Posterior vena cava (tissue), 2 donors: Measurements from ENCODE around the gene HSPG2. TPM values are rescaled to one million over a fixed set of nuclear protein-coding genes. Genes with fewer than 3 reads are reported as not detected.

Source experiments
- DNase-seq: peaks from one replicate; pipeline ENCODE4 v3.0.0-alpha.2; 2020; ENCODE audit warnings: low spot score
- intact Hi-C, 2 donors: fragments of 100-400 bp; cut with DNase I; formaldehyde crosslinking; loops; one replicate each; pipeline versions ENCODE4 v1.14.1 to v1.14.2; 2022 to 2023
- total RNA-seq, 2 donors: library from RNA; stranded (reverse); fragmentation: NEBNext Ultra II Directional; extraction: Animal tissue kit (Norgen Biotek cat#: 25700); gene quantifications; one replicate each; pipeline ENCODE4 v1.2.1, GENCODE V29; 2021
- donor health status: DM: yes; HTN: yes; CAD: no.
- donor health status: DM: yes; HTN: yes; CAD: no.

The HSPG2 gene
- total RNA-seq, 2 donors from 2014 or later = 682 to 919 TPM

DNA sequence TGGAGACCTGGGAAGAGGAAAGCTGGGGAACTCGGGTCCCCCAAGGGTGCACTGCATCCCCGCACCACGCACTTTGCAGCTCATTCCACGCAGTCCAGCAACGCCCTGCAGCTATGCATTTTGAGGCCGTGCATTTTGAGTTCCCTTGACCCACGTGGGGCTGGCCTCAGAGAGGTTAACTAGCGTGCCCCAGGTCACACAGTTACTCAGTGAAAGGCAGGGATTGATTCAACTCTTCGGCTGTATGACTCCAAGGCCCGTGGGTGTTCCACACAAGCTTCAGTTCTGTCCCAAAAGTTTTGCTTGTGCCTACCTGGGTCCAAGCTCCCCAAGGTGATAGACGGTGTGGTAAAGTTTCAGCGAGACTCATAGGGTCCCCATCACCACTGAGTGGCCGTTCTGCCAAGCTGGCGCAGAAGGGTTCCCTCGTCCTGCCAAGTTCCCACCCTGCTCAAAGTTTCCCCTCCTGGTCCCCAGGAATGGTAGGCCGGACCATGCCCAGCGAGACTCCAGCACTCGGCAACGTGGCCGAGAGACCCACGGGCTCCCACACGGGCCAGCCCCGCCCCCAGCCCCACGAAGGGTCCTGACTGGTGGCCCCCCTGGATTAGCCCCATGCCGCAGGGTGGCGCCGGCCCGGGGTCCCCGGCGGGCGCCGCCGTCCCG is 611 bp downstream of the HSPG2 start:
- DNase-seq = peak; percentile 88
- intact Hi-C loops = loop anchor here in 1 of 2 donors (5.0 kb wide), 1 partner anchor 34 kb away; no protein-coding TSS in a partner anchor

DNA sequence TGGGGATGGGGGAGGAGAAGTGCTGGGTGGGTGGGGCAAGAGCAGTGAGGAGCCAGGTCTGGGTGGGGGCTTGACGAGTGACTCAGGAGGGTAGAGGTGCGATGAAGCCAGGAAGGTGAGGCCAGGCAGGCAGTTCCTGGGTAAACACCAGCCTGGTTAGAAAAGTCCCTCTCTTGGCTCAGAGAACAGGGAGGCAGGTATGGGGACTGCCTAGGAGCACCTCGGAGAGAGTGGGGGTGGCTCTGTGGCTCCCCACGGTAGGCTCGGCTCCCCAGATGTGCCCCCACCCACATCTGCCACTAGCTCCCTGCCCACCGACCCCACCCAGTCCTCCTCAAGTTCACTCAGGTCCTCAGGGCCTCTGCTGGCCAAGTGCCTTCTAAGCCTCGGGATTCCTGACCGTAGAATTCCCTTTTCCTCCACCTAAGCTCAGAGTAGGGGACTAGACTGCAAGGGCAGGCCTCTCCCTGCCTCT is 1.2 kb downstream of the HSPG2 start:
- intact Hi-C loops = loop anchor here in 1 of 2 donors (5.0 kb wide), 1 partner anchor 34 kb away; no protein-coding TSS in a partner anchor
- DNase-seq = no peak

DNA sequence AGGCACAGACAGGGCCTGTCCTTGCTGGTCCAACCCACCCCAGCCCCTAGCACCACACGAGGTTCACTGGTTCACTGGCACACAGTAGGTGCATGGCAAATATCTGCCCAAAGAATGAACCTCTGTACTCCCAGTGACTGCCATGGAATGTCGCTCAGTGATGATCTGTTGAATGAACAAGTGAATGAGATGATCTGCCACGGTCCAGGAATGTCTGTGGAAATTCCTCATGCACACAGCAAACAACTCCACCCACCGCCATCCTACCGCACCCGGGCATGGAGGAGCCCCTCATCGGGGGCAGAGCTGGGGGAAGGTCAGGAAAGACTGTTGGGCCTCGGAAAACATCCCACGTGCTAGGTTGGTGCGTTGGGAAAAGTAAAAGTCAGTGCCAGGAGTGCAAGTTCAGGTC is 1.7 kb downstream of the HSPG2 start:
- intact Hi-C loops = loop anchor here in 1 of 2 donors (5.0 kb wide), 1 partner anchor 33 kb away; no protein-coding TSS in a partner anchor
- DNase-seq = no peak

DNA sequence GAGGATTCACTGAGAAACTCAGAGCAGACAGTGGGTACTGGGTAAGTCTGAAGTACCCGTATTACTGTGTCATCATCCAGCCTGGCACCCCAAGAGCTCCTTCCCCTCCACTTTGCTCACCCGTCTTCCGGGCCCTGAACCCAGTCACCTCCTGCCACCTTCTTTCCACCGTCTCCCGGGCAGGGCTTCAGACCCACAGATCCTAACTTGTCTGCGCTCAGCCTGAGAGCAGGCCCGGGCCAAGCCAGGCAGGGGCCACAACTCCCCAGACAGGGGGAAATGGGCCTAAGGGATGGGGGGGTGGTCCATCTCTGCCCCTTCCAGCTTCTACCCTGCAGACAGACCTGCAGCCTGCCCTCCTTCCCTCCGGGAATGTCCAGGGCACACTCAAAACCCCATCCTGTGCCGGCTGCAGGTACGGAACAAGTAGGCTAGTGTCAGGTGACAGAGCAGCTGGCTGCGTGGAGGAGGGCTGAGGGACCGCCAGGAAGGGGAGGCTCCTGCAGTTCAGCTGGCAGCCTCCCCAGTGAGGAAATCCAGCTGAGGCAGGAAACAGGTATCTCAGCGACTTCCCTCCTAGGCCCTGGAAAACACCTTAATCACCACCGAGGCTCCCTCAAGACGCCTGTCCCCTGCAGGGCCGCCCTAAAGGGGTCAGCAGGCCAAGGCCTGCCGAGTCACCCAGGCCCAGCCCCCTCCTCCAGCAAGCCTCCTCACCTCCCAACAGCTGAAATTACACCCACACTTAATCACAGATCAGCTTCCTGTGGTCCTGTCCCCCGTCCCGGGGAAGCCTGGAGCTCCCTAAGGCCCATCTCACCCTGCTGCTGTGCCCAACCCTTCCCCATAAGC is 3.5 kb downstream of the HSPG2 start:
- intact Hi-C loops = no loop called here
- DNase-seq = peak; percentile 87

DNA sequence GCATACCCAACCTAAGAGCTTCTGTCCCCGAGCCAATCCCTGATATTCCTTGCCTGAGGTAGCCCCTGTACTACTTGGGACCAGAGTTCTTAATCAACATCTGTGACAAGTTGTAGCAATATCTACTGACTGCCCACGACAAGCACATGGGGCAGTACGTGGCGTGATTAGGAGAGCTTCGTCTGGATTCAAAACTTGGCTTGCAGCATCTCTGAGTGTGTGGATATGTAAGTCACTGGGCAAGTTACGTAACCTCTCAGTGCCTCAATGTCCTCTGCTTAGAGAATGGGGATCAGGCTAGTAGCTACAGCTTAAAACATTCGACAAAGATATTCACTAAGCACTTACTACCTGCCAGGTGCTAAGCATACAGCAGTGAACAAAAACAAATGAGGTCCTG is 5.0 kb downstream of the HSPG2 start:
- DNase-seq = no peak
- intact Hi-C loops = no loop called here

DNA sequence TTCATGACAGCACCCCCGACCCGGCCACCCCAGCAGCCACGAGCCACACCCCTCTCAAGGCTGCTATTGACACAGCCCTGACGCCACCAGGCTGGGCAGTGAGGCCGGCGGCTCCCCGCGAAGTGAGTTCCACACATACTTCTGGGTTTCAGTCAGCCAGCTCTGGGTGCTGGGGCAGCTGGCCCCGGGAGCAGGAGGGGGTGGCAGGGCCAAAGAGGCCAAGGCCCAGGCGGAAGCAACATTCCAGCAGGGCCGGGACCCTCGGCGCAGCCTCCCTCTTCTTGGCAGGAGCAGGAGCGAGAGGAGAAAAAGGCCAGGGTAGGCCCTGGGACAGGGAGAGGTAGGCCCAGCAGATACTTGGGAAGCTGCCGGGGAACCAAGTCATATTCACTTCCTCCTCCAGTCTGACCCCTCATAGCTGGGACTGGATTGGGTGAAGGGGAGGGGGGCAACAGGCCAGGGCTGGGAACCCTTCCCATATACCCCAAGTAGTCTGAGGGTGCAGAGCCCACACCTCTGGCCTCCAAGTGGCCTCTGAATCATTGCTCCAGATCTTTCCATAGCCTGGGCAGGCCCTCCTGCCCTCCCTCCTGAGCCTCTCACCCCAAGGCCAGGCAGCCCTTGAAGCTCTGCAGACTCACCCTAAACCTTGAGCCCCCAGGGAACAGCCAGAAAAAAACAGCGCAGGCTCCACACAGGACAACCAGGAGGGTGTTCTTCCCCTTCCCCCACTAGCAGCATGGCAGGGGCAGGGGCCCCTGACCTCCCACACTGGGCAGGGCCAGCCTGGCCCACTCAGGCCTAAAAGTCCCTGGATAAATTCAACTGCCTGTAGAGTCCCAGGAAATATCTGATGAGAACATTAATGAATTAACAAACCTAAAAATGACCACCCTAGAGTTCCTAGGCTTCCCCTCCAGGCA is 5.7 kb downstream of the HSPG2 start:
- intact Hi-C loops = no loop called here
- peak; percentile 92 for DNase-seq

DNA sequence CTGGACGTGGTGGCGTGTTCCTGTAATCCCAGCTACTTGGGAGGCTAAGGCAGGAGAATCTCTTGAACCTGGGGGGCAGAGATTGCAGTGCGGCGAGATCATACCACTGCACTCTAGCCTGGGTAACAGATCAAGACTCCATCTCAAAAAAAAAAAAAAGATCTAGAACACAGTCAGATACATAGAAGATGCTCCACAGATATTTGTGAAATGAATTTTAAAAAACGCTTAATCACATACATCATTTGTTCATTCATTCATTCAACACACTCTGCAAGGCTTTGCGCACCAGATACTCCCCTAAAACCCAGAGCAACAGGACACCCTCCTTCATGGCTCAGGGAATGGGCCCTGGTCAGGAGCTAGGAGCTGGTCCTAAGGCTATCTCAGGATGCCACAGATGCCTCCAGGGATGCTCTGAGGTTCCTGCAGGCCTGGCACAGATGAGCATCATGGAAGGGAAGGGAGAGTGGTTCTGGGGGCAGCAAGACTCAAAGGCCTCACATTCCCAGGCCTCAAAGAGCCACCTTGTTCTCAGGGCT is 6.4 kb downstream of the HSPG2 start:
- intact Hi-C loops = no loop called here
- no peak for DNase-seq

DNA sequence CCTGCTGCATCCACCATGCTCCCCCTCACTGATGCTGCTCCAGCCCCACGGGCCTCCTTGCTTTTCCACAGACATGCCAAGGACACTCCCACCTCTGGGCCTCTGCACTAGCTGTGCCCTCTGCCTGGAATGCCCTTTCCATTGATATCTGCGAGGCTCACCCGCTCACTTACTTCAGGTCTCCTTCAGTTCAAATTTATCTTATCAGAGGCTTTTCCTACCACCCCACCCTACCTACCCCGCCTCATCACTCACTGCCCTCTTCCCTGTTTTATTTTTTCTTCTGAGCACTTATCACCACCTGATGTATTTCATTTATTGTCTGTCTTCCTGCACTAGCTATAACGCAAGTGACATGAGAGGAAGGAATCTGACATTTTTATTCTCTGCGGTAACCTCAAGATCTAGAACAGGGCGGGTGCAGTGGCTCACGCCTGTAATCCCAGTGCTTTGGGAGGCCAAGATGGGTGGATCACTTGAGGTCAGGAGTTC is 7.0 kb downstream of the HSPG2 start:
- DNase-seq = no peak
- intact Hi-C loops = no loop called here

DNA sequence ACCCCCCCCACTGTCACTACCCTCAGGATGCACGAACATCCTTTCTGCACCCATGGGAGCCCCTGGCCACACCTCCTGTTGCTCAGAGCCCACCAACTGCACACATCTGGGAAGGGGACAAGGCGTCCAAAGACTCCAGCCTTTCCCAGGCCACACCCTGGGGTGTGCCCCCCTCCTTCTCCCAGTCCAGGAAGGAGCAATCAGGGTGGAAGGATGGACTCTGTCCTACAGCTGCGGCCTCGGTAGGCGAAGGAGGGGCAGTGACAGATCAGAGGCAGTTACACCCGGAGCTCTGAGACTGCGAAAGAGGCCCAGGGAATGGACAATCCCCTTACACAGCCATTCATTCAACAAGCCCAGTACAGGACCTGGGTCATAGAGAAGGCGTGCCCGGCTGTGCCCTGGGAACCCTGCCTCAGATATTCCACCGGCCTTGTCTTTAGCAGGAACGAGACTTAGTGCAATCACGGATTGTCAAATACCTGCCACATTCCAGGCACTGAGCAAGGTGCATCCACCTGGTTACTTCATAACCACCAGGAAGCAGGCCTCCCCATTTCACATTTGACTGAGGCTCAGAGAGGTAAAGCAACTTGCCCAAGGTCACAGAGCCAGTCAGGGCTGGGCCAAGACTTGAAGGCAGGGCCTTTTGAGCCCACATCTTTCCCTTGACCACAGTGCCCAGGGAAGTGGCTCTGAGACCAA is 9.4 kb downstream of the HSPG2 start:
- peak; percentile 91 for DNase-seq
- intact Hi-C loops = no loop called here

DNA sequence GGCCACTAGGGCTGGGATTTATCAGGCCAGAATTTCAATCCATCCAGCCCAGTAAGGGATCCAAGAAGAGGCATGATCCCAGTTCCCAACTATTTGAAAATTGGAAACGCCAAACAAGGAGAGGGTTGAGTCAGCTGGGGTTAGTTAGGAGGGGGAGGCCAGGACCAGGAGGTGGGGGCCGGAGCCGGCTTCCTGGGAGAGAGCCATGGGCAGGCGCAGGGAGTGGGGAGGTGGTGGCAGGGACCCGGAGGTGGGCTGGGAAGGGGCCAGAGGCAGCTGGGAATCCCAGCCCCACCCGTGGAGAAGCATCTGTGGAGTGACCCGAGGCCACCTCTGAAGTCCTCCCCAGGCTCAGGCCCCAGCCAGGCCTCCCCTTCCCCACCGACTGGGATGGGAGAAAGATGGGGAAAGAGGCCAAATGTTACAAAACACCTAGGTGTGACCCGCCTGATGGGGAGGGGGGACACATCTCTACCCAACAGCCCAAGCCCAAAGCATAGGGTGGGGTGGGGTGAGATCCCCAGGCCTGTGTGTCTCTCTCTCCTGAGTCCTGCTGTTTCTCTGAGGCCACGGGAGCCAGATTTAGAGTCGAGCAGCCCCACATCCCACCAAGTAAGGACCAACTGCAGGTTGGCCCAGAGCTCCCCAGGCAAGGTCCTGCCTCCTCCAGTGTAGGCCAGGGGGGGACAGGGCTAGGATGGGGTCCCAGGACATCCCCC is 10.1 kb downstream of the HSPG2 start:
- peak; percentile 94 for DNase-seq
- intact Hi-C loops = no loop called here

DNA sequence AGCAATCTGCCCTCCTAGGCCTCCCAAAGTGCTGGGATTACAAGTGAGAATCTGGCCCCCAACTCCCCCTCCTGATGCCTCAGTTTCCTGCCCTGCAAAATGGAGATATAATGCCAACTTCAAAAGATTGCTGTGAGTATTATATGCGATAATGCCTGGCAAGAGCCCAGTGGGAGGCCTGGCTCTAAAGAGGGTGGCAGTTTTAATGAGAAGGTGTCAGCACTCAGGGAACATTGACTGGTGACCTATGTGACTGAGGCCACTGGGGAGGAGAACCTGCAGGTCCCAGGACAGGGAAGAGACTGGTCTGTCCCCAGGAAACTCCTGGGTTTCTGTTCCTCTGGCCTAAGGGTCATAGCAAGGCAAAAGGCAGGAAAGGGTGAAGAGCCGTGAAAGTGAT is 11.0 kb downstream of the HSPG2 start:
- intact Hi-C loops = no loop called here
- no peak for DNase-seq

DNA sequence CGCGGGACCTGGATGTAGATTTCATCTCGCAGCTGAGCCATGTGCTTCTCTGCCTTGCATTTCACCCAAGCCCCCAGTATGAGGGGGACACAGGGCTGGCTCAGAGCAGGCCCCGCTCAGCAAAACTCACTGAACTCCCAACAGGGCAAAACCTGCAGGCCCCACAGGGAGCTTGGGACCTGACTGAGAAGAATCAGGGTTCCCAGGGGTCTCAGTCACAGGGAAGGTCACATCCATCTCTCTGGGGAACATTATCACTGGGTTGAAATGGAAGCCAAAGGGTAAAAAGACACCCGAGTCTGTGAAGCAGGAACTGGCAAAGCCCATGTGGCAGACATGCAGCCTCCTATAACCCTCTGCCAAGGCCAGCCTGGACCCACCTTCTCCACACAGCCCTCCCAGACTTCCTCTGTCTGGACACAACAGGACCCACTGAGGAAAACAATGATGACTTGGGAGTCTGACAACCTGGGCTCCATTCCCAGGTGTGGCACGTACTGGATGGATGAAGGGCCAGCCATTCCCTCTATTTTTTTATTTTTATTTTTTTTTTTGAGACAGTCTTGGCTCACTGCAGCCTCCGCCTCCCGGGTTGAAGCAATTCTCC is 11.7 kb downstream of the HSPG2 start:
- DNase-seq = no peak
- intact Hi-C loops = no loop called here

DNA sequence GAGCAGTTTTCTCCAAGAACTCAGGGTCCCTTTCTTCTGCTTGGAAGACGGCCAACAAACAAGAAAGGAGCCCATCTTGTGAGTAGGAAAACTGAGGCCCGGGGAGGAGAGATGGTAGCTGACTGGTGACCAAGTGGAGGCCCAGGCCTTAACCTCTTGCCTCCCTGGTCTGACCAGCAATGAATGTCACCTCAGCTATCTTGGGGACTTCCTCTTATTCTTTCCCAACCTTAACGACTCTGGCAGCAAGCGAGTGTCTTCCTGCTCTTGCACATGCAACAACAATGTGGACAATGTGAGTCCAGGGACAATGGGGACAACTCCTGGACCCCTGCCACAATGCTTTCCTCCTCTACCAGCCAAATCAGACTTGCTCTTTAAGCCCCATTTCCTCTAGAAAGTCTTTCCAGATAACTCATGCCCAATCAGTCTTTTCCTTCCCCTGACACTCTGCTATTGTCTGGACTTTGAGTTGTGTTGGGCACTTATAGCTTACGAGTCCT is 12.6 kb downstream of the HSPG2 start:
- no peak for DNase-seq
- intact Hi-C loops = no loop called here

DNA sequence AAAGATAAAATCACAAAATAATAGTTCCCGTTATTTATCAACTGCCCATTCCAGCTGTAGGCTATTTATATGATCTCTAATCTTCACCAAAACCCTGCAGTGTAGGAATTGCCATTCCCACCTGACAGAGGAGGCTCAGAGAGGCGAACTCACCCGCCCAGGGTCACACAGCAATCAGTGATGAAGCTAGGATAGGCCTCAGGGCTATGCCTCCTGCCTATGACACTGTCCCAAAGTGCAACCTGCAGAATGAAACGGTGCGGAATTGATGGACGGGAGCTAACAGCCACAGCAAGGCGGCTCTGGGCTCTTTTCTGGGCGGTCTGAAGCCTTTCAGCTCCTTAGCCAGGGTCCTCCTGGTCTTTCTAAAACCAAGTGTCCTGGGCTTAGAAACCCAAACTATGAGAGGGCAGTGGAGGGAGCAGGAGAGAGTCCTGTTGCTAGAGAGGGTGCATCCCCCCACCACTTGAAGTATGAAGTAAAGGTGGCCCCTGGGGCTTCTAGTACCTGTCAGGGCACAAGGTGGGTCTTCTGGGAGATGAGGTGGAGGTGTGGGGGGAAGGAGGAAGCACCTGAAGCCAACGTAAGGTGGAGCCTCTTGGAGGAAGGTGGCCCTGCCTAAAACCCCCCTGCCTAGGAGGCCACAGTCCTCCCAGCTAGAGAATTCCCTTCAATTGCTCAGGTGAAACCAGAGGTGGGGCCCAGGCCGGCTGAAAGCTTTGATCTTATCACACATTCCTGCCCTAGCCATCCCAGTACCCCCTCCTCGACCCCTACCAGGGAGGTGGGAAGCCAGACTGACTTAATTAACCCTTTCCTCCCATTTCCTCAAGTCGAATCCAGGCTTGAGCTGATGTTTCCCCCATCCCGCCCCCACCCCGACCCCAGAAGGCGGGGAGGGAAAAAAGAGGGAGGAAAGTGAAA is 14.8 kb downstream of the HSPG2 start:
- intact Hi-C loops = no loop called here
- DNase-seq = no peak

DNA sequence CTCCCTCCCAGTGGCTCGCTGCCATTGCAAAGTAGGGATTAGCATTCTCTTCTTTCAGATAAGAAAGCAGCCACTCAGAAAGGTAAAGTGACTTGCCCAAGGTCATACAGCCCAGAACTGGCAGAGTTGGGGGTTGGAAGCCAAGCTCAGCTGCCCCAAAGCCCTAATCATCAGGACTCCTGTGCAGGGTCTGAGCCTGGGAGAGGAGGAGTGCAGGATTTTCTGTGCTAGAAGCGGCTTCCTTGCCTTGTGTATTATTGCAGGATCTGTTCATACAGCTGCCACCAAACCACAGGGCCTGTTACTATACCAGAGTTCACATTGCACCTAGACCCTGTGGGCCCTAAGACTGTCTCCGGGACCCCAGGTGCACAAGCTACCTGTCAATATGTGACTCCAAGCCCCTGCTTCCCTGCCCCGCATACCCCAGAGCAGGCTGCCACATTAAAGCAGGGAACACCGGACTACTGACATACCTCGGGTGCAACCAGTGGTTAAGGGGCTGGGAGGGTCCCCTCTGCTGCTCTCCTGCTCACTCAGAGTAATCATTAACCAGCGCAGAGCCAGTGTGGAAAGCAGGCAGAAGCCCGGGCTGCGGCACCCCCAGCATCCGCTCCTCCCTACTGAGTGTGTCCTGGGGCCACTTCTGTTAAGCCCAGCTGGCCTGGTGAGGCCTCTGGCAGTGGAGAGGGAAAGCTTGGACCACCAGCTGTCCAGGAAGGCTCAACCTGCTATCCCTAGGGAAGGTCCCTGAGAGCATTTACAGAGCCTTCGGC is 15.8 kb downstream of the HSPG2 start:
- DNase-seq = no peak
- intact Hi-C loops = no loop called here
